A673 (cell line): ENCODE data around the gene SPIRE1. TPM values are rescaled to one million over a fixed set of nuclear protein-coding genes. Genes with fewer than 3 reads are reported as not detected.

Experiments used
- BruUV-seq: library from RNA; stranded (reverse); fragments of 400-500 nt; replicated peaks from 2 replicates; lab custom pipeline; 2021; lab: Mats Ljungman, UMichigan
- CTCF ChIA-PET: fragments of 300-600 bp; sonication (Branson Sonifier 250); formaldehyde crosslinking; loops from one replicate; lab custom pipeline; 2022; ENCODE audit warnings: antibody characterized with exemption; lab: Charles Lee
- POLR2A ChIA-PET: fragments of 300-600 bp; sonication (Branson Sonifier 250); formaldehyde crosslinking; loops from one replicate; lab custom pipeline; 2022; ENCODE audit warnings: antibody characterized with exemption; ENCODE audit not compliant: low non-redundant PET; lab: Charles Lee
- DNase-seq: peaks from one replicate; pipeline ENCODE4 v3.0.0-alpha.2; 2015; ENCODE audit warnings: low spot score
- H3K27ac ChIP-seq: fragments of 200-600 bp; sonication (generic); 2 replicates; pipeline ENCODE4 v1.5.1; 2016; ENCODE audit warnings: mixed run types, low read depth, mild to moderate bottlenecking, mixed read lengths, antibody characterized with exemption, low read length; ENCODE audit not compliant: poor library complexity, severe bottlenecking
- H3K27me3 ChIP-seq: fragments of 200-600 bp; sonication (generic); replicated peaks from 2 replicates; pipeline ENCODE4 v1.6.1; 2017; ENCODE audit warnings: mixed run types, low read depth, mild to moderate bottlenecking, mixed read lengths, antibody characterized with exemption, low read length; ENCODE audit not compliant: insufficient read depth, poor library complexity
- H3K36me3 ChIP-seq: fragments of 200-600 bp; sonication (generic); 2 replicates; pipeline ENCODE4 v1.6.1; 2016; ENCODE audit warnings: mixed run types, mild to moderate bottlenecking, mixed read lengths, antibody characterized with exemption, low read length; ENCODE audit not compliant: insufficient read depth, poor library complexity, severe bottlenecking
- H3K4me1 ChIP-seq: fragments of 200-600 bp; sonication (generic); 2 replicates; pipeline ENCODE4 v1.6.1; 2017; ENCODE audit warnings: mixed run types, mild to moderate bottlenecking, mixed read lengths, antibody characterized with exemption, low read length; ENCODE audit not compliant: insufficient read depth, poor library complexity, severe bottlenecking
- H3K4me3 ChIP-seq: fragments of 200-600 bp; sonication (generic); 2 replicates; pipeline ENCODE4 v1.5.1; 2016; ENCODE audit warnings: low read depth, mixed run types, mild to moderate bottlenecking, mixed read lengths, low read length; ENCODE audit not compliant: poor library complexity, severe bottlenecking
- H3K9me3 ChIP-seq: fragments of 200-600 bp; sonication (generic); 2 replicates; pipeline ENCODE4 v1.6.1; 2016; ENCODE audit warnings: mixed run types, low read depth, mild to moderate bottlenecking, mixed read lengths, antibody characterized with exemption, low read length; ENCODE audit not compliant: poor library complexity, severe bottlenecking
- EZH2 ChIP-seq: fragments of 200-600 bp; sonication (generic); IDR thresholded peaks from 2 replicates; pipeline ENCODE4 v1.6.1; 2017; ENCODE audit warnings: borderline replicate concordance, low read depth, mild to moderate bottlenecking, mixed read lengths, antibody characterized with exemption, low read length; ENCODE audit not compliant: poor library complexity, severe bottlenecking
- intact Hi-C: fragments of 100-400 bp; cut with micrococcal nuclease; formaldehyde crosslinking; loops from one replicate; pipeline ENCODE4 v1.10.0; 2022; ENCODE audit not compliant: unreplicated experiment
- total RNA-seq: library from RNA; stranded (reverse); gene quantifications from 2 replicates; pipeline ENCODE4 v1.2.3, GENCODE V29; 2021
- TF ChIP-seq, protein P1 (sequence below): fragments of 300-800, 200-600 bp; sonication (generic); conservative IDR thresholded peaks from 2 replicates; pipeline ENCODE4 v1.5.1; 2017; ENCODE audit warnings: low read depth, mild to moderate bottlenecking, antibody characterized with exemption, low read length, moderate library complexity, mixed read lengths

Gene SPIRE1
- total RNA-seq, 1 experiment from 2014 or later = 18.1 TPM

DNA sequence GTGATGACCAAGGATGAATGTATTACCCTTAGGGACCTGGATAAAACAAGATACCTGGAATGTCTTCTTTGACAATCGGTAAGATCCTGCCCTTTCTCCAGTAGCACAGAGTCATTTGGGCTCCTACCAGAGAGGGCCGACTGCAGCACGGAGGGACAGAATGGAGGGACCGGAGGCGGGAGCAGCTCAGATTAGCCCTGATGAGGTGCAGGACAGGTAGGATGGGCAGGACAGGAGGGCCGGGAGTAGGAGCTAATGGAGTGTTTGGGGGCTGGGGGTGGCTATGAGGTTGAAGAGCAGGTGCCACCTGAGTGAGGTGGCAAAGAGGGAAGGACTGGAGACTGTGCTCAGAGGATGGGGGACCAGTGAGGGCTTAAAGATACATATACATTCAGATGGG is 260.1 kb downstream of the SPIRE1 start:
- H3K4me3 ChIP-seq = no peak overlapping the region
- intact Hi-C loops = loop anchor here (10.0 kb wide), 1 partner anchor 127 kb away; no protein-coding TSS in a partner anchor
- no peak overlapping the region for H3K27ac ChIP-seq
- TF ChIP-seq, protein P1, sequence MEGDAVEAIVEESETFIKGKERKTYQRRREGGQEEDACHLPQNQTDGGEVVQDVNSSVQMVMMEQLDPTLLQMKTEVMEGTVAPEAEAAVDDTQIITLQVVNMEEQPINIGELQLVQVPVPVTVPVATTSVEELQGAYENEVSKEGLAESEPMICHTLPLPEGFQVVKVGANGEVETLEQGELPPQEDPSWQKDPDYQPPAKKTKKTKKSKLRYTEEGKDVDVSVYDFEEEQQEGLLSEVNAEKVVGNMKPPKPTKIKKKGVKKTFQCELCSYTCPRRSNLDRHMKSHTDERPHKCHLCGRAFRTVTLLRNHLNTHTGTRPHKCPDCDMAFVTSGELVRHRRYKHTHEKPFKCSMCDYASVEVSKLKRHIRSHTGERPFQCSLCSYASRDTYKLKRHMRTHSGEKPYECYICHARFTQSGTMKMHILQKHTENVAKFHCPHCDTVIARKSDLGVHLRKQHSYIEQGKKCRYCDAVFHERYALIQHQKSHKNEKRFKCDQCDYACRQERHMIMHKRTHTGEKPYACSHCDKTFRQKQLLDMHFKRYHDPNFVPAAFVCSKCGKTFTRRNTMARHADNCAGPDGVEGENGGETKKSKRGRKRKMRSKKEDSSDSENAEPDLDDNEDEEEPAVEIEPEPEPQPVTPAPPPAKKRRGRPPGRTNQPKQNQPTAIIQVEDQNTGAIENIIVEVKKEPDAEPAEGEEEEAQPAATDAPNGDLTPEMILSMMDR = no peak
- no peak for TF ChIP-seq EZH2
- BruUV-seq = no TSS peak
- ChIA-PET POLR2A (no interaction called here), CTCF (no interaction called here)
- no peak for DNase-seq
- no peaks in the 10 kb centered on the region for H3K27me3 ChIP-seq
- no peaks in the 10 kb centered on the region for H3K36me3 ChIP-seq
- no peaks in the 10 kb centered on the region for H3K4me1 ChIP-seq
- no peaks in the 10 kb centered on the region for H3K9me3 ChIP-seq

DNA sequence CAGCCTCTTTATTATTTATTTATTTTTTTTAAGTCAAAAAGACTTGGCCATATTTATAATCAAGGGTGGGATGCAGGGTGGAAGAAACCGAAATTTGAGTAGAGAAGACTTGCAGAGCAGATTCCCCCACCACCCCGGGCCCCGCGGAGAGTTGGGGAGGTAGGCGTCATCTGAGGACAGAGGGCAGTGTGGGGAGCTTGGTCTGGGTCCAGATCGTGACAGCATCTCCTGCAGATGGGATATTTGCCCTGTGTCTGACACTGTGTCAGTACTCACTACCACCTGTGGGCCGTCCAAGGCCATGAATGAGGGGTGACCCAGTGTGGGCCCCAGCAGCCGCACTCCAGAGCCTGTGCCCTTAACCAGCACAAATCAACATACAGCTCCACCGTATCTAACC is 260.7 kb downstream of the SPIRE1 start:
- no peaks in the 10 kb centered on the region for H3K27me3 ChIP-seq
- POLR2A ChIA-PET = no interaction called here
- no TSS peak for BruUV-seq
- H3K36me3 ChIP-seq = no peaks in the 10 kb centered on the region
- TF ChIP-seq EZH2 = no peak
- TF ChIP-seq, protein P1 = no peak
- H3K27ac ChIP-seq = no peak overlapping the region
- H3K4me1 ChIP-seq = no peaks in the 10 kb centered on the region
- intact Hi-C loops = loop anchor here (10.0 kb wide), 1 partner anchor 128 kb away; no protein-coding TSS in a partner anchor
- H3K9me3 ChIP-seq = no peaks in the 10 kb centered on the region
- DNase-seq = no peak
- CTCF ChIA-PET = no interaction called here
- no peak overlapping the region for H3K4me3 ChIP-seq

Other genes with a start within 250 kb of the SPIRE1 start
- gene CEP76, start 44.6 kb upstream of the SPIRE1 start, total RNA-seq = 20.5 and 22.3 TPM in 2 replicates
- gene PSMG2, start 44.9 kb upstream of the SPIRE1 start, total RNA-seq = 74.0 and 74.4 TPM in 2 replicates
- gene PTPN2, start 226.1 kb upstream of the SPIRE1 start, total RNA-seq = 35.8 and 44.7 TPM in 2 replicates